HL-60 (cell line): Measurements from ENCODE around the gene ICAM1.

Experiments
- CTCF ChIP-seq: IDR thresholded peaks from one replicate; pipeline ENCODE4 v1.5.1; 2011; ENCODE audit warnings: low read length, control low read depth, inconsistent platforms; ENCODE audit not compliant: insufficient read depth
- POLR2AphosphoS5 ChIP-seq: IDR thresholded peaks from 2 replicates; pipeline ENCODE4 v1.6.1; 2012; ENCODE audit warnings: low read depth

DNA sequence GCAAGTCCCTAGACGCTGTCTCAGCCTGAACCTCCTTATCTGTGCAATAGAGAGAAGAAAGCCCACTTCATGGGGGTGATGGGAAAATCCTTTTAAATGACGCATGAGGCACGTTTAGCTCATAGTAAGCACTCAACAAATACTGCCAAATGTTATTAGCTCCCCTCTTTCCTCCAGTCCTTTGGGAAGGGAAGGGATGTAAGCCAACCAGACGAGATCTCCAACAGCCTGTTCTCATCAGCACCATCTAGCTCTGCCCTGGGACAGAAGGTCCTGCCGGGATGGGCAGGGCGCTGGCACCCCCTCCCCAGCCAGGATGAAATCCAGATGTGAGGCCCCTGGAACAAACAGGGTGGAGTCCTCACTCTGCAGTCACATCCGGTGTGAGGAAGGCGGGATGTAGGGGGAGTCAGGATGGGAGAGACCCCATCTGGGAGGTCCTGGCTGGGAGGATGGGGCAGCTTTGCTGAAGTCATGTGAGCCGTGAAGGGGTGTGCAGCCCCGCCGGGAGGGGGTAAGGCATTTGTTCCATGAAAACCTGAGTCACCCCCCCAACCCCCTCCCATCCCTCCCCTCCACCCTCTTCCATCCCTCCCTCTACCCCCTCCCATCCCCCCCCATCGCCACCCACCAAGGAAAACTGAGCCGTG is 44.4 kb upstream of the ICAM1 start:
- TF ChIP-seq CTCF, result no peak
- no peak for TF ChIP-seq POLR2AphosphoS5
